HepG2 (cell line): ENCODE measurements around the gene MICAL3. TPM values are rescaled to one million over a fixed set of nuclear protein-coding genes. Genes with fewer than 3 reads are reported as not detected.
A peak's percentile ranks its signal among the peaks of the same experiment; 100 is the strongest.
"Not testable (repeated sequence)": the region's sequence is repeated elsewhere in the genome, so short reads cannot be mapped to it uniquely, and the experiment has no call there.

Experiments used
- ATAC-seq: fragments of 200-7000 bp; cut with Tn5 transposase; 3 replicates; pipeline ENCODE4 v1.9.1; 2020; ENCODE audit warnings: mild to moderate bottlenecking, moderate library complexity
- BruUV-seq: library from RNA; stranded (reverse); fragments of 400-500 nt; replicated peaks from 2 replicates; lab custom pipeline; 2021; lab: Mats Ljungman, UMichigan
- CTCF ChIA-PET: fragments of 300-600 bp; formaldehyde crosslinking; extraction: SDS; loops from one replicate; lab custom pipeline; 2021; ENCODE audit warnings: low total read pairs, inconsistent platforms, low intra/inter-chr PET ratio; lab: Yijun Ruan, JAX
- POLR2A ChIA-PET: fragments of 350-600 bp; sonication (Branson Sonifier 250); formaldehyde crosslinking; loops from one replicate; lab custom pipeline; 2020; ENCODE audit warnings: antibody characterized with exemption, inconsistent platforms; lab: Yijun Ruan, JAX
- DNase-seq: peaks from one replicate; pipeline ENCODE4 v3.0.0-alpha.2; 2015; ENCODE audit warnings: low spot score
- FAIRE-seq: peaks from 3 replicates; lab custom pipeline; 2011; peaks lifted over from hg19 to GRCh38; lab: Jason Lieb, UNC
- H2AFZ ChIP-seq: one replicate; pipeline ENCODE4 v1.6.1; 2011; ENCODE audit warnings: low read length, inconsistent platforms
- H3K27ac ChIP-seq: fragments of 300-600 bp; 3 replicates; pipeline ENCODE4 v1.8.0; 2011; ENCODE audit warnings: mixed run types, mild to moderate bottlenecking, mixed read lengths, low read length, inconsistent platforms; ENCODE audit not compliant: insufficient read depth; ENCODE audit errors: extremely low read length
- H3K27me3 ChIP-seq, 2 experiments: fragments of 200-600 bp in 1 of 2; 2 replicates in 1 of 2; 3 replicates in 1 of 2; pipeline versions ENCODE4 v1.6.0 to v1.8.0; 2011; ENCODE audit warnings: low read length in 2 of 2, mild to moderate bottlenecking in 2 of 2, moderate library complexity in 2 of 2, inconsistent platforms in 1 of 2; ENCODE audit not compliant: insufficient read depth in 2 of 2, control insufficient read depth in 1 of 2
- H3K36me3 ChIP-seq, 2 experiments: fragments of 200-600 bp in 1 of 2; replicated peaks in 1 of 2; 2 replicates in 1 of 2; 3 replicates in 1 of 2; pipeline versions ENCODE4 v1.5.1 to v1.8.0; 2011; ENCODE audit warnings: low read length in 2 of 2, inconsistent platforms in 1 of 2; ENCODE audit not compliant: insufficient read depth in 2 of 2, control insufficient read depth in 1 of 2
- H3K4me1 ChIP-seq: 2 replicates; pipeline ENCODE4 v1.5.1; 2012; ENCODE audit warnings: low read length, inconsistent platforms; ENCODE audit not compliant: insufficient read depth
- H3K4me2 ChIP-seq: 2 replicates; pipeline ENCODE4 v1.6.0; 2011; ENCODE audit warnings: low read depth, low read length, inconsistent platforms
- H3K4me3 ChIP-seq, 3 experiments: fragments of 200-600 bp in 1 of 3; sonication (generic), shearing (Covaris generic) in 1 of 3; replicated peaks in 1 of 3; 2 replicates each; pipeline ENCODE4 v1.5.1; 2011 to 2016; ENCODE audit warnings: low read length in 3 of 3, inconsistent platforms in 2 of 3, low read depth in 2 of 3, mild to moderate bottlenecking in 2 of 3, control low read depth in 1 of 3, mixed read lengths in 1 of 3; ENCODE audit not compliant: insufficient read depth in 1 of 3
- H3K79me2 ChIP-seq: one replicate; pipeline ENCODE4 v1.6.1; 2011; ENCODE audit warnings: low read length, inconsistent platforms; ENCODE audit not compliant: insufficient read depth
- H3K9ac ChIP-seq: 2 replicates; pipeline ENCODE4 v1.6.0; 2011; ENCODE audit warnings: mild to moderate bottlenecking, low read depth, low read length, inconsistent platforms; ENCODE audit not compliant: insufficient read depth
- H3K9me3 ChIP-seq: 2 replicates; pipeline ENCODE4 v1.5.1; 2012; ENCODE audit warnings: mild to moderate bottlenecking, low read length
- H4K20me1 ChIP-seq: 2 replicates; pipeline ENCODE4 v1.6.0; 2011; ENCODE audit warnings: inconsistent platforms, mild to moderate bottlenecking, low read length, moderate library complexity; ENCODE audit not compliant: insufficient read depth
- ZNF687 ChIP-seq: sonication (generic); formaldehyde crosslinking; IDR thresholded peaks from 2 replicates; pipeline ENCODE4 v1.5.1; 2020; ENCODE audit warnings: mild to moderate bottlenecking, missing genetic modification reagents, moderate library complexity
- WGBS: methylation state at CpG from one replicate; pipeline ENCODE4 v1.1.6; 2017; ENCODE audit warnings: low lambda C conversion rate; 5-methylcytosine and 5-hydroxymethylcytosine counted together
- in situ Hi-C: cut with HindIII; loops from 2 replicates; pipeline ENCODE4 v1.10.0; 2017; ENCODE audit warnings: low pct_unique_long_range_greater_than_20kb; ENCODE audit not compliant: extremely low pct_ligation_motif_present
- intact Hi-C: fragments of 100-400 bp; cut with micrococcal nuclease; formaldehyde crosslinking; loops from one replicate; pipeline ENCODE4 v1.10.0; 2022; ENCODE audit not compliant: unreplicated experiment
- polyA plus RNA-seq, 8 experiments: library from polyadenylated mRNA; depleted of rRNA in 3 of 8; stranded (reverse) in 7 of 8; unstranded in 1 of 8; fragments of >200 nt; fragmentation: Illumina TruSeq in 4 of 8; extraction: Trizol in 4 of 8; gene quantifications; 2 replicates each; pipeline versions ENCODE4 v1.2.1 to v1.2.3, GENCODE V29; 2011 to 2016; ENCODE audit warnings: low read depth in 4 of 8, missing spikeins in 1 of 8, mixed read lengths in 1 of 8; ENCODE audit not compliant: insufficient read depth in 1 of 8
- total RNA-seq, 5 experiments: library from RNA; depleted of rRNA; stranded (reverse); fragments of >200 nt; fragmentation: Illumina TruSeq; extraction: Trizol; gene quantifications; 2 replicates each; pipeline ENCODE4 v1.2.3, GENCODE V29; 2016; ENCODE audit warnings: low read depth in 1 of 5

The MICAL3 gene
- total and polyA plus RNA-seq, 2 of the 13 experiments (the other 11 are each of a cell fraction or from before 2014, with no cell fraction given), result 5.3 to 12.5 TPM

GRCh38 chr22:17991992-17992391, 32.4 kb downstream of the MICAL3 start:
- intact Hi-C loops, result not testable (repeated sequence)

More at GRCh38 chr22:17991992-17992391, 32.4 kb downstream of the MICAL3 start:
- H4K20me1 ChIP-seq, CTCF ChIA-PET, H3K27me3 ChIP-seq, H3K9me3 ChIP-seq, POLR2A ChIA-PET, DNase-seq, H3K4me2 ChIP-seq, H3K27ac ChIP-seq, H3K36me3 ChIP-seq, H3K9ac ChIP-seq, H2AFZ ChIP-seq, BruUV-seq: not testable (repeated sequence)
- in situ Hi-C loops, result loop anchor here (10.0 kb wide), 1 partner anchor 157 kb away; no protein-coding TSS in a partner anchor
- Histone ChIP-seq H3K79me2 (peaks cover 69% of the 10 kb centered on the region), H3K4me3 (peak overlapping the region in 1 of 3 experiments; percentile 8; a peak in 1 of 6 replicates), H3K4me1 (peaks cover 58% of the 10 kb centered on the region)
- TF ChIP-seq ZNF687 (CRISPR knock-in tag), result peak; percentile 13; the same call in 1 of the 2 replicates
- WGBS, result 70% methylated on average over 3 of the region's 4 CpGs
- FAIRE-seq (peak; percentile 57), ATAC-seq (peak; percentile 78)
